ENCODE measurements around the gene NBEA. TPM values are rescaled to one million over a fixed set of nuclear protein-coding genes. Genes with fewer than 3 reads are reported as not detected.
A peak's percentile ranks its signal among the peaks of the same experiment; 100 is the strongest.

Gene NBEA
- total RNA-seq, 6 experiments from 2014 or later, result 5.6 to 9.6 (median 6.9) TPM

DNA sequence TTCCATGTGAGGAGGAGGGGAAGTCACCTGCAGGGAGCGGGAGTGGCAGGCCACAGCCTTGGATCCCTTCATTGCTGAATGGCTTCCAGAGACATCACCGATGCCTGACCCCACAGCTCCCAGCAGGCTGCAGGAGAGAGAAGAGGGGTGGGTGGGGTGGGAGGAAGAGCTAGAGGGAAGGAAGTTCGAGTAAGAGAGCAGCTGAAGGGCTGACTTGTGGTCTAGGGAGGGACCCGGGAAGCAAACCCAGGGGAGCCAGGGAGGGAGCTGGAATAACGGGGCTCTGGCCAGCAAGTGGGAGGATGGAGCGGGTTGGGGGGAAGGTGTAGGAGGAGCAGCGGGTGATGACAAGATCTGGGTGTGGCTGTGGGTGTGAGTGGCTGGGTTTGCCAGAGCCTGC, 764.2 kb downstream of the NBEA start:
- no peak for DNase-seq
- Mint-ChIP-seq H3K4me1 (ENCODE audit: low read depth) (peaks cover 41% of the 10 kb centered on the region), H3K4me3 (no peak overlapping the region), H3K27ac (no peak overlapping the region), H3K9me3 (no peaks in the 10 kb centered on the region), H3K27me3 (ENCODE audit: insufficient read depth) (0 out of 2 replicates have a peak, but pooled peaks cover 1% of the 10 kb centered on the region), H3K36me3 (ENCODE audit: low read depth) (no peaks in the 10 kb centered on the region)
- no peak for TF ChIP-seq CTCF (IDR thresholded peaks at IDR 0.05)

DNA sequence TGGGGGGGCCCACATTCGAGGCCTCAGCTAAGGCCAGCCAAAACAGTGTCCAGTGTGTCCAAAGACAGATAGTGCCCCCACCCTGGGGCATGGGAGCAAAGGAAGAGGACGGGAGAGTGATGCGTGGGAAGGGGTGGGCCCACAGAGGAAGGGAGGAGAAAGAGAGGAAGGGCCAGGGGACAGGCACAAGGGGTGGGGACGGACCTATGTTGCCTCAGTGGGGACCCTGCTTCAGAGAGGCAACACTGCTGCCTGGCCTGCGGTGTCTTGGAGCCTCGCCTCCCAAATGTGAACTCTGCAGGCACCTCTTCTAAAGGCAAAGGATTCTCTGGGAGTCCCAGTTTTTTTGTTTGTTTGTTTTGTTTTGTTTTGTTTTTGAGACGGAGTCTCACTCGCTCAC, 764.7 kb downstream of the NBEA start:
- TF ChIP-seq CTCF (IDR thresholded peaks at IDR 0.05), result no peak
- H3K36me3 Mint-ChIP-seq (ENCODE audit: low read depth), result no peaks in the 10 kb centered on the region
- peaks cover 37% of the 10 kb centered on the region for H3K4me1 Mint-ChIP-seq (ENCODE audit: low read depth)
- H3K4me3 Mint-ChIP-seq, result no peak overlapping the region
- H3K9me3 Mint-ChIP-seq, result no peaks in the 10 kb centered on the region
- DNase-seq, result no peak
- H3K27ac Mint-ChIP-seq, result no peak overlapping the region
- 0 out of 2 replicates have a peak, but pooled peaks cover 1% of the 10 kb centered on the region for H3K27me3 Mint-ChIP-seq (ENCODE audit: insufficient read depth)

- Mint-ChIP-seq H3K9me3 (no peaks in the 10 kb centered on the region), H3K27ac (no peak overlapping the region), H3K4me1 (ENCODE audit: low read depth) (peaks cover 52% of the 10 kb centered on the region), H3K27me3 (ENCODE audit: insufficient read depth) (no peaks in the 10 kb centered on the region; the same call in 1 of the 2 replicates), H3K36me3 (ENCODE audit: low read depth) (no peaks in the 10 kb centered on the region), H3K4me3 (no peak overlapping the region)
- no peak for DNase-seq
- no peak for TF ChIP-seq CTCF (IDR thresholded peaks at IDR 0.05)
Measured at GRCh38 chr13:35711909-35712308, 769.8 kb downstream of the NBEA start.

DNA sequence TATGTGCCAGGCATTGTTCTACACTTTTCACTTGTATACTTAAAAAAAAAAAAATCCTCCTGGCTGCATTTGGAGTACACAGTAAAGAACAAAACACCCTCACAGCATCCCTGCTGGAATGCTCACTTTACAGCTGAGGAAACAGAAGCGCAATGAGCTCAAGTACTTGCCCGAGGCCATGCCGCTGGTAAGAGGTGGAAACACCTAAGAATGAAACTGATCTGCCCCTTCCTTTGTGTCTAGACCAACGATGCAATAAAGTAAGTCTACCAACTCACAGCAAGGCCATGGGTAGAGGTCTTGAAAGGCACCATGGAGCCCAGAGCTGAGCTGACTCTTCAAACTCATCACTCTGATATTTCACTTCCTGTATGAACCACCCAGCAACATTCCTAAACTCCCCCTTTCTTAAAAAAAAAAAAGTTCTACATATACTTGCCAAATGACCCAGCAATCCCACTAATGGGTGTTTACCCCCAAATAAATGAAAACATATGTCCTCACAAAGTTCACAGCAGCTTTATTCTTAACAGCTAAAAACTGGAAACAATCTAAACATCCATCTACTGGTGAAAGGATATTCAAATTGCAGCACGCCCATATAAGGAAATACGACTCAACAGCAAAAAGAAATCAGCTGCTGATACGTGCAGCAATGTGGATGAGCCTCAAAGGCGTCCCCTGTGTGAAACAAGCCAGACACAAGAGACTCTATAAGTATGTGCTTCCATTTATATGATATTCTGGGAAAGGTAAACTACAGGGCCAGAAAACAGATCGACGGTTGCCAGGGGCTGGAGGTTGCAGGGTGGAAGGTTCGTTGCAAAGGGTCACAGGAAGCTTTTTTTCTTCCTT, 771.1 kb downstream of the NBEA start:
- Mint-ChIP-seq H3K36me3 (ENCODE audit: low read depth) (no peaks in the 10 kb centered on the region), H3K27me3 (ENCODE audit: insufficient read depth) (no peaks in the 10 kb centered on the region; the same call in 1 of the 2 replicates), H3K4me3 (peak overlapping the region; percentile 65), H3K9me3 (no peaks in the 10 kb centered on the region), H3K4me1 (ENCODE audit: low read depth) (peaks cover 52% of the 10 kb centered on the region), H3K27ac (peak overlapping the region; percentile 91)
- TF ChIP-seq CTCF (IDR thresholded peaks at IDR 0.05), result peak; percentile 40
- DNase-seq, result peak; percentile 89

DNA sequence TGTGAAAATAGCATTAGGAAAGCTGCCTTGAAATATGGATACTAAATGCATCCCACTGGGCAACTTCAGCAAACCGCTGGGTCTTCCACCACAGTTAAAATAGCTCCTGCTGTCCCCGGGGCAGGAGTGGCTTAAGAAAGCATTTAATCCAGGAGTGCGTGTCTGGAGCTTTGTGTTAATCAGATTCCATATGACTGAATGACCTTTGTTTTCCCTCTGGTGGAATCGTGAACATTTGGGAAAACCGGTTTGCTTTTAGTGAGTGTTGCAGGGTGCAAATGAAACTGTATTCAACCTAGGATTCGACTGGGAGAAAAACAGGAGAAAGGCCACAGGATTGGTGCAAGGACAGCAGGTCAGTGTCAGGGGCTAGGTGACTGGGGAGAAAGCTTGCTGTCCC, 772.1 kb downstream of the NBEA start:
- TF ChIP-seq CTCF (IDR thresholded peaks at IDR 0.05), result no peak
- H3K27me3 Mint-ChIP-seq (ENCODE audit: insufficient read depth), result no peaks in the 10 kb centered on the region; the same call in 1 of the 2 replicates
- peak overlapping the region; percentile 91 for H3K27ac Mint-ChIP-seq
- peak overlapping the region; percentile 78 for H3K4me3 Mint-ChIP-seq
- no peaks in the 10 kb centered on the region for H3K9me3 Mint-ChIP-seq
- H3K36me3 Mint-ChIP-seq (ENCODE audit: low read depth), result no peaks in the 10 kb centered on the region
- H3K4me1 Mint-ChIP-seq (ENCODE audit: low read depth), result peaks cover 52% of the 10 kb centered on the region
- peak; percentile 31 for DNase-seq

Data from HFFc6 (cell line).